ENCODE results near the gene ZC3HAV1. TPM values are rescaled to one million over a fixed set of nuclear protein-coding genes. Genes with fewer than 3 reads are reported as not detected.
"Not testable (repeated sequence)": the region's sequence is repeated elsewhere in the genome, so short reads cannot be mapped to it uniquely, and the experiment has no call there.

ZC3HAV1 gene
- polyA plus RNA-seq, 5 donors, result 15.7 to 24.0 (median 17.5) TPM

GRCh38 chr7:139025861-139026260 lies 83.7 kb downstream of the ZC3HAV1 start:
- not testable (repeated sequence) for DNase-seq

GRCh38 chr7:139023076-139023475 lies 86.4 kb downstream of the ZC3HAV1 start:
- DNase-seq, result no peak

GRCh38 chr7:139022286-139022685 lies 87.2 kb downstream of the ZC3HAV1 start:
- DNase-seq, result no peak

- no peak for DNase-seq
These were observed 90.6 kb downstream of the ZC3HAV1 start for GRCh38 chr7:139018910-139019309.

GRCh38 chr7:139016931-139017511 lies 92.5 kb downstream of the ZC3HAV1 start:
- DNase-seq, result peak; percentile 32 to 38

GRCh38 chr7:139011373-139011772 lies 98.1 kb downstream of the ZC3HAV1 start:
- no peak for DNase-seq

- no peak for DNase-seq
These were observed 105.0 kb downstream of the ZC3HAV1 start for GRCh38 chr7:139004321-139005090.

GRCh38 chr7:138999414-138999813 lies 110.1 kb downstream of the ZC3HAV1 start:
- DNase-seq, result no peak

Other genes with a start within 250 kb of the ZC3HAV1 start
- 10 to 100 TPM; 11.5 to 14.7 (median 14.5) TPM for gene KIAA1549, start 128.3 kb downstream of the ZC3HAV1 start, polyA plus RNA-seq (ENCODE audit: insufficient read depth in 1 of 5, insufficient read length in 5 of 5, low replicate concordance in 1 of 5)
- gene ZC3HAV1L, start 73.7 kb downstream of the ZC3HAV1 start, polyA plus RNA-seq (ENCODE audit: insufficient read depth in 1 of 5, insufficient read length in 5 of 5, low replicate concordance in 1 of 5), result 10 to 100 TPM; 15.5 to 27.7 (median 22.3) TPM
- gene UBN2, start 121.5 kb upstream of the ZC3HAV1 start, polyA plus RNA-seq (ENCODE audit: insufficient read depth in 1 of 5, insufficient read length in 5 of 5, low replicate concordance in 1 of 5), result 10 to 100 TPM; 13.5 to 27.0 (median 23.4) TPM
- 10 to 100 TPM; 12.4 to 17.9 (median 16.3) TPM for gene FMC1, start 231.6 kb upstream of the ZC3HAV1 start, polyA plus RNA-seq (ENCODE audit: insufficient read depth in 1 of 5, insufficient read length in 5 of 5, low replicate concordance in 1 of 5)